Renal cortical epithelial cell (primary cell): ENCODE measurements around the gene RUNX3. TPM values are rescaled to one million over a fixed set of nuclear protein-coding genes. Genes with fewer than 3 reads are reported as not detected.

Source experiments
- DNase-seq: peaks from one replicate; pipeline ENCODE4 v3.0.0-alpha.2; 2011; ENCODE audit warnings: low read depth
- total RNA-seq: library from RNA; depleted of rRNA; stranded (reverse); fragments of >200 nt; gene quantifications from 2 replicates; pipeline ENCODE4 v1.2.3, GENCODE V29; 2014

RUNX3 gene
- total RNA-seq, 1 donor from 2014 or later = 0.05 TPM

DNA sequence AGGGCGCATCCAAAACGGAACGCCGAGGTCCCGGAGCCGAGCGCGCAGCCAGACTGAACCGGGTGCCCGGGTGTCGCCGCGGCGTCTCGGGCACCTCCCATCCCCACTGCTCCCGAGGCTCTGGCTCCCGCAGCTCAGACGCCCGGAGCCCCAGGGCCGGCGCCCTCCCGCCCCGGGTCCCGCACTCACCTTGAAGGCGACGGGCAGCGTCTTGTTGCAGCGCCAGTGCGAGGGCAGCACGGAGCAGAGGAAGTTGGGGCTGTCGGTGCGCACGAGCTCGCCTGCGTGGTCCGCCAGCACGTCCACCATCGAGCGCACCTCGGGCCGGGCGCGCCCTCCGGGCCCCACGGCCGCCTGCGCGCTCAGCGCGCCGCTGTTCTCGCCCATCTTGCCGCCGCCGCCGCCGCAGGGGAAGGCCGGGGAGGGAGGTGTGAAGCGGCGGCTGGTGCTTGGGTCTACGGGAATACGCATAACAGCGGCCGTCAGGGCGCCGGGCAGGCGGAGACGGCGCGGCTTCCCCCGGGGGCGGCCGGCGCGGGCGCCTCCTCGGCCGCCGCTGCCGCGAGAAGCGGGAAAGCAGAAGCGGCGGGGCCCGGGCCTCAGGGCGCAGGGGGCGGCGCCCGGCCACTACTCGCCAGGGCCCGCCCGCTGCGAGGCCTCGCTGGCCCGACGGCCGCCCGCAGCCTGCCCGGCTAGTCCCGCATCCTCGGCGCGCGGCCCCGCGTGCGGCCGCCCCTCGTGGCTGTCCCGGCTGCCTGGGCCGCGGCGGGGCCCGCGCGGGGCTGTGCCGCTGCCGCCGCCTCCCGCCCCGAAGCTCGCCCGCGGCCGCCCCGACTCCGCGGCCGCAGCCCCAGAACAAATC lies 447 bp downstream of the RUNX3 start:
- no peak for DNase-seq

GRCh38 chr1:24928689-24929397 lies 1.2 kb downstream of the RUNX3 start:
- DNase-seq = no peak

- no peak for DNase-seq
Observed at GRCh38 chr1:24927988-24928688, 1.9 kb downstream of the RUNX3 start.

DNA sequence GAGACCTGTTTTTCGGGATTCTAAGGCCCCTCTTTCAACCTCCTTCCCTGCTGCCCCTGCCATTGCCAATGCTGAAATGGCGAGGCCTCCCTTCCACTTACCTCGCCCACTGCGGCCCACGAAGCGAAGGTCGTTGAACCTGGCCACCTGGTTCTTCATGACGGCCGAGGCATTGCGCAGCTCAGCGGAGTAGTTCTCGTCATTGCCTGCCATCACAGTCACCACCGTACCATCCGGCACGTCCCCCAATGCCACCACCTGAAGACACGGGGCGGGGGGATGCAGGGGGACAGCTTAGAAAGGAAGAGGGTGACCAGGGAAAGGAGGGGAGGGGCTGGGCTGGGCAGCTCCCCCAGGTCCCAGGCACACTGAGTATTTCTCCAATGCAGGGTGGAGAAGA lies 2.6 kb downstream of the RUNX3 start:
- no peak for DNase-seq

- DNase-seq = no peak
Observed at GRCh38 chr1:24926563-24927249, 3.4 kb downstream of the RUNX3 start.

DNA sequence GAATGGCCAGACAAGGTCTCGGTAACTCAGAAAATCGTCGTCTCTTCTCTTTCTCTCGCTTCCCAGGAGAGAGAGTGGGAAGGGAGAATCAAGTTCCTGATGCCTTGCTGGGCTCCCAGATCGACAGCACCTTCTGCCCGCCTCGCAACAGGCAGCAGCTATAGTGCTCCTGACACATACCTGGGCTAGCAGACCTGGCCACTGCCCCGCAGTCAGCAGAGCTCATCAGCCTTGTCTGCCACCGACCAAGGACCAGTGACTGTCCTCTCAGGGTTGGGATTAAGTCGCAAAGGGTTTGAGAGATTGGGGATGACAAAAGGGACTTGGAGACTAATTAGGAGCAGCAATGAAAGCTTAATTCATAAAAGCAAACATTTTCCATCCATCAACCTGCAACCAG lies 4.1 kb downstream of the RUNX3 start:
- no peak for DNase-seq

- DNase-seq = no peak
Observed at GRCh38 chr1:24925082-24925779, 4.8 kb downstream of the RUNX3 start.

GRCh38 chr1:24923485-24924113 lies 6.5 kb downstream of the RUNX3 start:
- DNase-seq = no peak

- no peak for DNase-seq
Observed at GRCh38 chr1:24921938-24922662, 8.0 kb downstream of the RUNX3 start.

DNA sequence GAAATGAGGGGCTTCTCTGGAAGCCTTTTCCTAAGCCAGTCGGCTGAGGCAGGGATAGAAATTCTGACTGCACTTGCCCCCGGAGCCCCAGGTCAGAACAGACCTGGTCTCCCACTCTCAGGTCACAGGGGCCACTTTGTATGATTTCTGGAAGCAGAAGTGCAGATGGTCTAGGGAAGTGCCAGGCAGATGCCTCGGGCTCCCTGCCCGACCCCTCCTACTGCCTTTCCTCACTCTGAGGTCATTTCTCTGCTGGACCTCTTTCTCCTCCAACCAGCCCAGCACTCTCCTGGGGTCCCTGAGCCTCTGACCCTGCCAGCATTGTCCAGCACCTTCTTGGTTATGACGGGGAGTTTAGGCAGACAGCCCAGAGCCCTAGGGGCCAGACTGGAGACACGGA lies 8.7 kb downstream of the RUNX3 start:
- no peak for DNase-seq

GRCh38 chr1:24920533-24920925 lies 9.5 kb downstream of the RUNX3 start:
- no peak for DNase-seq

DNA sequence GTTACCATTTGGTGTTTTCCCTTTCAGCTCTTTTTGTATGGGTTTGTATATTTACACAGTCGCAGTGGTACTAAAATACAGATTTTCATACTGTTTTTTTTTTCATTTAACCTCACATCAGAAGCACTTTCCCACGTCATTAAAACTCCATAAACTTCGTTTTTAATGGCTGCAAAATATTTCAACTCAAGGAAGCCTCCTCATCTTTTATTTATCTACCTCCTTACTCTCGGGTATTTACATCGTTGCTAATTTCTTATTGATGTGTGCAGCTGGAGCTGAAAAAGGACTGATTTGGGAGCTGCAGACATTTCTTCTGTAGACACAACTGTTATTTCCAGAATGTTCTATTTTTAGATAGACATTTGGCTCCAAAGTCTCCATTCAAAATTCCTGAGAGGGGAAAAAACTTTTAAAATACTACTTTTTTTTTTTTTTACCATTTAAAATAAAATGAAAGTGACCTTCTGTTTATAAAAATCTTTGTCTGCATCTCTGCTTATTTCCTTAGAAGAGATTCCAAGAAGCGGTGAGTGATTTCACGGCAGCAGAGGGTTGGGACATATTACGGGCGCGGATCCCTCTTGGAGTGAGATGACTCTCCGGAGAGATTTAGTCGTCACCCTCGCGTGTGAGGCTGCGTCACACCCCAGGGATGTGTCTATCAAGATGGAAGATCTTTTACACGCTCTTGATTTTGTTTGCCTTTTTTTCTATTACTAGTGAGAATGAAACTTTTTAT lies 10.1 kb downstream of the RUNX3 start:
- no peak for DNase-seq

GRCh38 chr1:24918995-24919605 lies 11.0 kb downstream of the RUNX3 start:
- no peak for DNase-seq

DNA sequence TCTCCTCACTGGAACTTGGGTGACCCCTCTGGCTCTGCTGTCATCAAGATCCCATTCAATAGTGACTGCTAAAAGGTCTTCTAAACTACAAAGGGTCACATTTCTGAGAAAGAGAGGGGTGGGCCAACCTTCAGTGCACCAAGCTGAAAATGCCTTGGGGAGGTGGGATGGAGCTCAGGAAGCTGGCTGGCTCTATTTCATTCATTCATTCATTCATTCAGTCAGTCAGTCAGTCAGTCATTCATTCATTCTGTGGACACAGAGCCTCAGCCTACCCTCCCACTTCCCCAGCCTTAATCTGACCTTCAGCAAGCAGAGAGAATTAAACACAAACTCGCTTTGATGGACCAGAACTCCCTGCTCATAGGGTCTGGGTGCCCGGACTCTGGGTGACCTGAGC lies 11.7 kb downstream of the RUNX3 start:
- no peak for DNase-seq

GRCh38 chr1:24917327-24918074 lies 12.6 kb downstream of the RUNX3 start:
- no peak for DNase-seq

- DNase-seq = peak; percentile 7
Observed at GRCh38 chr1:24915816-24916602, 14.1 kb downstream of the RUNX3 start.
